ENCODE measurements around the gene CRNKL1. TPM values are rescaled to one million over a fixed set of nuclear protein-coding genes. Genes with fewer than 3 reads are reported as not detected.

CRNKL1 gene
- total RNA-seq, 1 donor from 2014 or later: 20.4 TPM

- peaks cover 100% of the 10 kb centered on the region for H3K36me3 ChIP-seq
- no peak for DNase-seq
- peaks cover 8% of the 10 kb centered on the region for H3K4me1 ChIP-seq
- ATAC-seq: no peak
- no peak overlapping the region for H3K4me3 ChIP-seq
- TF ChIP-seq, protein P1, sequence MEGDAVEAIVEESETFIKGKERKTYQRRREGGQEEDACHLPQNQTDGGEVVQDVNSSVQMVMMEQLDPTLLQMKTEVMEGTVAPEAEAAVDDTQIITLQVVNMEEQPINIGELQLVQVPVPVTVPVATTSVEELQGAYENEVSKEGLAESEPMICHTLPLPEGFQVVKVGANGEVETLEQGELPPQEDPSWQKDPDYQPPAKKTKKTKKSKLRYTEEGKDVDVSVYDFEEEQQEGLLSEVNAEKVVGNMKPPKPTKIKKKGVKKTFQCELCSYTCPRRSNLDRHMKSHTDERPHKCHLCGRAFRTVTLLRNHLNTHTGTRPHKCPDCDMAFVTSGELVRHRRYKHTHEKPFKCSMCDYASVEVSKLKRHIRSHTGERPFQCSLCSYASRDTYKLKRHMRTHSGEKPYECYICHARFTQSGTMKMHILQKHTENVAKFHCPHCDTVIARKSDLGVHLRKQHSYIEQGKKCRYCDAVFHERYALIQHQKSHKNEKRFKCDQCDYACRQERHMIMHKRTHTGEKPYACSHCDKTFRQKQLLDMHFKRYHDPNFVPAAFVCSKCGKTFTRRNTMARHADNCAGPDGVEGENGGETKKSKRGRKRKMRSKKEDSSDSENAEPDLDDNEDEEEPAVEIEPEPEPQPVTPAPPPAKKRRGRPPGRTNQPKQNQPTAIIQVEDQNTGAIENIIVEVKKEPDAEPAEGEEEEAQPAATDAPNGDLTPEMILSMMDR (IDR thresholded peaks at IDR 0.05): no peak
- no peaks in the 10 kb centered on the region for H3K27me3 ChIP-seq (ENCODE audit: low read depth)
- H3K27ac ChIP-seq: no peak overlapping the region
- intact Hi-C loops (cut with DNase I): no loop called here
- H3K9me3 ChIP-seq: no peaks in the 10 kb centered on the region
Observed at GRCh38 chr20:20036756-20037155, 15.5 kb downstream of the CRNKL1 start.

GRCh38 chr20:20034486-20034885, 17.8 kb downstream of the CRNKL1 start:
- DNase-seq: no peak
- TF ChIP-seq, protein P1 (IDR thresholded peaks at IDR 0.05): no peak
- intact Hi-C loops (cut with DNase I): no loop called here
- Histone ChIP-seq H3K27me3 (ENCODE audit: low read depth) (no peaks in the 10 kb centered on the region), H3K9me3 (no peaks in the 10 kb centered on the region), H3K36me3 (peaks cover 88% of the 10 kb centered on the region), H3K4me3 (no peak overlapping the region), H3K4me1 (peaks cover 8% of the 10 kb centered on the region), H3K27ac (no peak overlapping the region)
- ATAC-seq: no peak

DNA sequence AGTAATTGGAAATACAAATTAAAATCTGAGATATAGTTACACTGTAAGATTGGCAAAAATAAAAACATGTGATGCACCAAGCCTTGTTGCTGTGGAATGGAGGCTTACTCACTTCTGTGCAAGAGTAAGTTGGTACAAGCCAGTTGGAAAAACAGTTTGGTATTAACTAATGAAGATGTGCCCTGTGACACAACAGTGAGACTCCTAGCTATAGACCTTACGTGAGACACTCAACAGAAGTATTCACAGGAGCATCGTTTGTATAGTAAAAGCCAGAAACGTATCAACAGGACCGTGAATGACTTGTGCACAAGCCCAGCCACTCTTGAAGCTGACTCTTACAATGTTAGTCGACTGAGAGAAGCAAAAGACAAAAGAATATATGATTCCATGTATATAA, 20.5 kb downstream of the CRNKL1 start:
- no peak overlapping the region for H3K27ac ChIP-seq
- H3K27me3 ChIP-seq (ENCODE audit: low read depth): no peaks in the 10 kb centered on the region
- no peaks in the 10 kb centered on the region for H3K4me1 ChIP-seq
- intact Hi-C loops (cut with DNase I): no loop called here
- TF ChIP-seq, protein P1 (IDR thresholded peaks at IDR 0.05): no peak
- H3K9me3 ChIP-seq: no peaks in the 10 kb centered on the region
- no peak for ATAC-seq
- H3K4me3 ChIP-seq: no peak overlapping the region
- DNase-seq: no peak
- H3K36me3 ChIP-seq: peaks cover 88% of the 10 kb centered on the region

GRCh38 chr20:20027284-20027683, 25.0 kb downstream of the CRNKL1 start:
- no peaks in the 10 kb centered on the region for H3K27me3 ChIP-seq (ENCODE audit: low read depth)
- TF ChIP-seq, protein P1 (IDR thresholded peaks at IDR 0.05): no peak
- H3K36me3 ChIP-seq: peaks cover 78% of the 10 kb centered on the region
- H3K4me1 ChIP-seq: no peaks in the 10 kb centered on the region
- H3K4me3 ChIP-seq: no peak overlapping the region
- ATAC-seq: no peak
- intact Hi-C loops (cut with DNase I): no loop called here
- no peak for DNase-seq
- H3K27ac ChIP-seq: no peak overlapping the region
- H3K9me3 ChIP-seq: no peaks in the 10 kb centered on the region

GRCh38 chr20:20024942-20025341, 27.3 kb downstream of the CRNKL1 start:
- Histone ChIP-seq H3K36me3 (peaks cover 63% of the 10 kb centered on the region), H3K4me3 (no peak overlapping the region), H3K27me3 (ENCODE audit: low read depth) (no peaks in the 10 kb centered on the region), H3K27ac (no peak overlapping the region), H3K9me3 (no peaks in the 10 kb centered on the region), H3K4me1 (no peaks in the 10 kb centered on the region)
- TF ChIP-seq, protein P1 (IDR thresholded peaks at IDR 0.05): no peak
- ATAC-seq (no peak), DNase-seq (no peak)
- intact Hi-C loops (cut with DNase I): no loop called here

DNA sequence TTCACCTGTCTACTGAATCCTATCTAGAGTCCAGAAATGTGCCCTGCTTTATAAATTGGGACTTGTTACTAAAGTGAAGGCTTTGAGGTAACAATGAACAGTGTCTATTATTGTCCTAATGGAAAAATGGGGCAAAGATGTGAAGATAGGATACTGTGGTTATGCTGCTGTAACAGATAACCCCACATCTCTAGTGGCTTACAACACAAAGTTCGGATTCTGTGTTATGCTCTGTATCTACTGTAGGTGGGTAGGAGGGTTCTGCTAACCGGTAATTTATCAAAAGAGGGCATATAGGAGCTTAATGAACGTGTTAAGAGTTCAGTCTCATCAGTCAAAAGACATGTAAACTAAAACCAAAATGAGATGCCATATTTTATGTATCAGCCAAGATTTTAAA, 28.9 kb downstream of the CRNKL1 start:
- Histone ChIP-seq H3K4me3 (no peak overlapping the region), H3K9me3 (no peaks in the 10 kb centered on the region), H3K27ac (no peak overlapping the region), H3K4me1 (peaks cover 14% of the 10 kb centered on the region), H3K27me3 (ENCODE audit: low read depth) (no peaks in the 10 kb centered on the region), H3K36me3 (peaks cover 53% of the 10 kb centered on the region)
- intact Hi-C loops (cut with DNase I): no loop called here
- DNase-seq (no peak), ATAC-seq (no peak)
- TF ChIP-seq, protein P1 (IDR thresholded peaks at IDR 0.05): no peak

Data from lower lobe of right lung (tissue), 2 donors.